ENCODE measurements around the gene CNGA1.

DNA sequence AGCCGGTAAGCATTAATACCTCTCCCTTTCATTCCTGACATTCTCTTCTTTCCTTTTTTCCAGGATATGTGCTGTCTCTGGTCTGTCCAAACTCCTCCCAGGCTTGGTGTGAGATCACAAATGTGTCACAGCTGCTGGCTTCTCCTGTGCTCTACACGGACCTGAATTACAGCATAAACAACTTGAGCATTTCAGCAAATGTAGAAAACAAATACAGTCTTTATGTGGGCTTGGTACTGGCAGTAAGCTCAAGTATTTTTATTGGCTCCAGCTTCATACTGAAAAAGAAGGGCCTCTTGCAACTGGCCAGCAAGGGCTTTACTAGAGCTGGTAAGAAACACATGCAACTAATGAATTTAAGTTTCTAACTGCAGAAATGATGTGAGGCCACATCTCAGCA, 8.5 kb upstream of the CNGA1 start:
- no peak for TF ChIP-seq CREB5 (CRISPR knock-in tag; IDR thresholded peaks at IDR 0.05; ENCODE audit: low read depth)
- TF ChIP-seq ZFP3 (CRISPR knock-in tag; IDR thresholded peaks at IDR 0.05) = no peak
- no peak for TF ChIP-seq BACH2 (CRISPR knock-in tag; IDR thresholded peaks at IDR 0.05; ENCODE audit: borderline replicate concordance)
- TF ChIP-seq ZNF8 (CRISPR knock-in tag; IDR thresholded peaks at IDR 0.05) = no peak
- no peak for TF ChIP-seq GLIS3 (CRISPR knock-in tag; IDR thresholded peaks at IDR 0.05)
- no peak for TF ChIP-seq CSDC2 (CRISPR knock-in tag; IDR thresholded peaks at IDR 0.05)
- TF ChIP-seq ARNTL (CRISPR knock-in tag; IDR thresholded peaks at IDR 0.05; ENCODE audit: borderline replicate concordance, low read depth) = no peak
- TF ChIP-seq ZNF565 (CRISPR knock-in tag; conservative IDR thresholded peaks at IDR 0.05; ENCODE audit: low read depth) = no peak
- TF ChIP-seq, protein P1, sequence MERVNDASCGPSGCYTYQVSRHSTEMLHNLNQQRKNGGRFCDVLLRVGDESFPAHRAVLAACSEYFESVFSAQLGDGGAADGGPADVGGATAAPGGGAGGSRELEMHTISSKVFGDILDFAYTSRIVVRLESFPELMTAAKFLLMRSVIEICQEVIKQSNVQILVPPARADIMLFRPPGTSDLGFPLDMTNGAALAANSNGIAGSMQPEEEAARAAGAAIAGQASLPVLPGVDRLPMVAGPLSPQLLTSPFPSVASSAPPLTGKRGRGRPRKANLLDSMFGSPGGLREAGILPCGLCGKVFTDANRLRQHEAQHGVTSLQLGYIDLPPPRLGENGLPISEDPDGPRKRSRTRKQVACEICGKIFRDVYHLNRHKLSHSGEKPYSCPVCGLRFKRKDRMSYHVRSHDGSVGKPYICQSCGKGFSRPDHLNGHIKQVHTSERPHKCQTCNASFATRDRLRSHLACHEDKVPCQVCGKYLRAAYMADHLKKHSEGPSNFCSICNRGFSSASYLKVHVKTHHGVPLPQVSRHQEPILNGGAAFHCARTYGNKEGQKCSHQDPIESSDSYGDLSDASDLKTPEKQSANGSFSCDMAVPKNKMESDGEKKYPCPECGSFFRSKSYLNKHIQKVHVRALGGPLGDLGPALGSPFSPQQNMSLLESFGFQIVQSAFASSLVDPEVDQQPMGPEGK (CRISPR knock-in tag; IDR thresholded peaks at IDR 0.05; ENCODE audit: borderline replicate concordance) = no peak
- no peak for TF ChIP-seq RARB (CRISPR knock-in tag; IDR thresholded peaks at IDR 0.05)
